ENCODE measurements around the gene MTARC2.

- TF ChIP-seq CTCF (IDR thresholded peaks at IDR 0.05) (no peak), POLR2A (IDR thresholded peaks at IDR 0.05) (no peak)
Observed at GRCh38 chr1:220732137-220732536, 16.0 kb upstream of the MTARC2 start.

Data from esophagus squamous epithelium (tissue), 4 donors.